Measurements from ENCODE around the gene ZYX. TPM values are rescaled to one million over a fixed set of nuclear protein-coding genes. Genes with fewer than 3 reads are reported as not detected.

Gene ZYX
- total RNA-seq, 3 donors from 2014 or later: 49.0 to 203 (median 109) TPM

- Histone ChIP-seq H3K36me3 (ENCODE audit: low read depth) (peaks cover 2% of the 10 kb centered on the region), H3K4me3 (no peak overlapping the region), H3K4me1 (ENCODE audit: low read depth) (peaks cover 2% of the 10 kb centered on the region), H3K9me3 (no peaks in the 10 kb centered on the region)
- no peak for TF ChIP-seq CTCF (IDR thresholded peaks at IDR 0.05)
- ATAC-seq (no peak), DNase-seq (no peak)
- intact Hi-C loops (cut with DNase I, micrococcal nuclease): no loop called here
Observed at GRCh38 chr7:143392875-143393266, 11.7 kb downstream of the ZYX start.

- H3K9me3 ChIP-seq: no peaks in the 10 kb centered on the region
- H3K4me3 ChIP-seq: no peak overlapping the region
- DNase-seq (peak in 1 of 3 donors; percentile 23), ATAC-seq (no peak)
- peaks cover 2% of the 10 kb centered on the region for H3K36me3 ChIP-seq (ENCODE audit: low read depth)
- TF ChIP-seq CTCF (IDR thresholded peaks at IDR 0.05): no peak
- H3K4me1 ChIP-seq (ENCODE audit: low read depth): peaks cover 2% of the 10 kb centered on the region
- intact Hi-C loops (cut with DNase I, micrococcal nuclease): no loop called here
Observed at GRCh38 chr7:143393267-143394041, 12.3 kb downstream of the ZYX start.

GRCh38 chr7:143394068-143394467 is 12.9 kb downstream of the ZYX start:
- Histone ChIP-seq H3K36me3 (ENCODE audit: low read depth) (no peaks in the 10 kb centered on the region), H3K4me3 (no peak overlapping the region), H3K4me1 (ENCODE audit: low read depth) (peaks cover 2% of the 10 kb centered on the region), H3K9me3 (no peaks in the 10 kb centered on the region)
- ATAC-seq (no peak), DNase-seq (no peak)
- no peak for TF ChIP-seq CTCF (IDR thresholded peaks at IDR 0.05)
- intact Hi-C loops (cut with DNase I, micrococcal nuclease): no loop called here

GRCh38 chr7:143394777-143395176 is 13.6 kb downstream of the ZYX start:
- DNase-seq: no peak
- peaks cover 2% of the 10 kb centered on the region for H3K4me1 ChIP-seq (ENCODE audit: low read depth)

More at GRCh38 chr7:143394777-143395176, 13.6 kb downstream of the ZYX start:
- no peak for TF ChIP-seq CTCF (IDR thresholded peaks at IDR 0.05)
- ATAC-seq: no peak
- intact Hi-C loops (cut with DNase I, micrococcal nuclease): no loop called here
- Histone ChIP-seq H3K36me3 (ENCODE audit: low read depth) (no peaks in the 10 kb centered on the region), H3K9me3 (no peaks in the 10 kb centered on the region), H3K4me3 (no peak overlapping the region)
